Fibroblast of lung (primary cell): Measurements from ENCODE around the gene NEBL. TPM values are rescaled to one million over a fixed set of nuclear protein-coding genes. Genes with fewer than 3 reads are reported as not detected.
A peak's percentile ranks its signal among the peaks of the same experiment; 100 is the strongest.

Experiments used
- DNase-seq, 2 donors: peaks; one replicate each; pipeline versions ENCODE4 v3.0.0 to v3.0.0-alpha.2; 2010; ENCODE audit warnings: low read depth in 2 of 2
- H2AFZ ChIP-seq: 2 replicates; pipeline ENCODE4 v1.5.1; 2012; ENCODE audit warnings: low read length, control low read depth, inconsistent platforms
- H3K27ac ChIP-seq: 2 replicates; pipeline ENCODE4 v1.5.1; 2011; ENCODE audit warnings: low read length, control low read depth; ENCODE audit not compliant: insufficient read depth
- H3K27me3 ChIP-seq: 2 replicates; pipeline ENCODE4 v1.5.1; 2011; ENCODE audit warnings: mild to moderate bottlenecking, low read length; ENCODE audit not compliant: control insufficient read depth, insufficient read depth
- H3K36me3 ChIP-seq: 2 replicates; pipeline ENCODE4 v1.5.1; 2011; ENCODE audit warnings: low read length; ENCODE audit not compliant: control insufficient read depth, insufficient read depth
- H3K4me1 ChIP-seq: 2 replicates; pipeline ENCODE4 v1.5.1; 2011; ENCODE audit warnings: low read length; ENCODE audit not compliant: control insufficient read depth, insufficient read depth; ENCODE audit errors: extremely low read depth
- H3K4me2 ChIP-seq: 2 replicates; pipeline ENCODE4 v1.5.1; 2011; ENCODE audit warnings: low read length, control low read depth; ENCODE audit not compliant: insufficient read depth; ENCODE audit errors: extremely low read depth
- H3K4me3 ChIP-seq, 4 experiments: fragments of 200-600 bp in 1 of 4; sonication (generic) in 1 of 4; replicated peaks in 1 of 4; 2 replicates each; pipeline ENCODE4 v1.5.1; 2011 to 2016; ENCODE audit warnings: low read length in 4 of 4, low read depth in 3 of 4, mild to moderate bottlenecking in 3 of 4, control low read depth in 2 of 4, inconsistent platforms in 1 of 4, mixed read lengths in 1 of 4; ENCODE audit not compliant: insufficient read depth in 1 of 4; ENCODE audit errors: control extremely low read depth in 1 of 4
- H3K79me2 ChIP-seq: 2 replicates; pipeline ENCODE4 v1.5.1; 2012; ENCODE audit warnings: mild to moderate bottlenecking, low read length, inconsistent platforms; ENCODE audit not compliant: control insufficient read depth, insufficient read depth
- H3K9ac ChIP-seq: 2 replicates; pipeline ENCODE4 v1.5.1; 2011; ENCODE audit warnings: mild to moderate bottlenecking, low read length, control low read depth; ENCODE audit not compliant: insufficient read depth
- H3K9me3 ChIP-seq: 2 replicates; pipeline ENCODE4 v1.5.1; 2012; ENCODE audit warnings: low read depth, low read length; ENCODE audit not compliant: control insufficient read depth, insufficient read depth
- H4K20me1 ChIP-seq: 2 replicates; pipeline ENCODE4 v1.5.1; 2011; ENCODE audit warnings: low read length; ENCODE audit not compliant: control insufficient read depth, insufficient read depth; ENCODE audit errors: extremely low read depth
- CTCF ChIP-seq, 2 donors: IDR thresholded peaks in 1 of 2; conservative IDR thresholded peaks in 1 of 2; 1 replicate in 1 of 2; 2 replicates in 1 of 2; pipeline ENCODE4 v1.5.1; 2011 to 2012; ENCODE audit warnings: low read length in 2 of 2, control low read depth in 1 of 2, inconsistent platforms in 1 of 2, low read depth in 1 of 2, mild to moderate bottlenecking in 1 of 2
- EZH2 ChIP-seq: IDR thresholded peaks from 2 replicates; pipeline ENCODE4 v1.5.1; 2012; ENCODE audit warnings: low read length, control low read depth, mild to moderate bottlenecking; ENCODE audit errors: missing control alignments
- polyA plus RNA-seq, 2 donors: library from polyadenylated mRNA; depleted of rRNA in 1 of 2; stranded (reverse) in 1 of 2; unstranded in 1 of 2; fragments of >200 nt; gene quantifications; 2 replicates each; pipeline ENCODE4 v1.2.1, GENCODE V29; 2011 to 2012; ENCODE audit warnings: missing spikeins in 1 of 2
- total RNA-seq: library from RNA; depleted of rRNA; stranded (reverse); fragments of >200 nt; gene quantifications from 2 replicates; pipeline ENCODE4 v1.2.1, GENCODE V29; 2014

Gene NEBL
- total and polyA plus RNA-seq, 2 donors (not counting 1 experiment from before 2014, with no cell fraction given) = 0.11 to 0.33 TPM

- no peak for DNase-seq
- H3K79me2 ChIP-seq = no peaks in the 10 kb centered on the region
- H3K9me3 ChIP-seq = no peaks in the 10 kb centered on the region
- H3K27ac ChIP-seq = no peak overlapping the region
- no peaks in the 10 kb centered on the region for H3K36me3 ChIP-seq
- no peaks in the 10 kb centered on the region for H3K4me1 ChIP-seq
- H3K27me3 ChIP-seq = no peaks in the 10 kb centered on the region
- no peaks in the 10 kb centered on the region for H4K20me1 ChIP-seq
- TF ChIP-seq EZH2 = no peak
- no peak for TF ChIP-seq CTCF (conservative IDR thresholded peaks at IDR 0.05 in 1 of 2, IDR thresholded peaks at IDR 0.05 in 1 of 2; ENCODE audit: low read depth in 1 of 2, low read length in 2 of 2)
- no peak overlapping the region for H3K4me2 ChIP-seq
- no peak overlapping the region for H2AFZ ChIP-seq
- H3K4me3 ChIP-seq = no peak overlapping the region
- no peak overlapping the region for H3K9ac ChIP-seq
Observed at GRCh38 chr10:20893297-20893696, 3.8 kb downstream of the NEBL start.

- Histone ChIP-seq H3K27ac (no peak overlapping the region), H3K4me1 (no peaks in the 10 kb centered on the region), H3K4me2 (no peak overlapping the region), H3K27me3 (no peaks in the 10 kb centered on the region), H2AFZ (no peak overlapping the region), H3K9me3 (no peaks in the 10 kb centered on the region), H3K9ac (no peak overlapping the region), H4K20me1 (no peaks in the 10 kb centered on the region), H3K79me2 (no peaks in the 10 kb centered on the region), H3K36me3 (no peaks in the 10 kb centered on the region), H3K4me3 (no peak overlapping the region)
- DNase-seq = peak in 1 of 2 donors; percentile 57
- TF ChIP-seq EZH2 (no peak), CTCF (conservative IDR thresholded peaks at IDR 0.05 in 1 of 2, IDR thresholded peaks at IDR 0.05 in 1 of 2; ENCODE audit: low read depth in 1 of 2, low read length in 2 of 2) (no peak)
Observed at GRCh38 chr10:20892796-20893195, 4.3 kb downstream of the NEBL start.

- Histone ChIP-seq H3K9ac (no peak overlapping the region), H4K20me1 (no peaks in the 10 kb centered on the region), H3K79me2 (no peaks in the 10 kb centered on the region), H3K27me3 (no peaks in the 10 kb centered on the region), H3K4me1 (no peaks in the 10 kb centered on the region), H3K4me2 (no peak overlapping the region), H2AFZ (no peak overlapping the region), H3K4me3 (no peak overlapping the region), H3K27ac (no peak overlapping the region), H3K36me3 (no peaks in the 10 kb centered on the region), H3K9me3 (no peaks in the 10 kb centered on the region)
- peak in 1 of 2 donors; percentile 4 for DNase-seq
- TF ChIP-seq CTCF (conservative IDR thresholded peaks at IDR 0.05 in 1 of 2, IDR thresholded peaks at IDR 0.05 in 1 of 2; ENCODE audit: low read depth in 1 of 2, low read length in 2 of 2) = no peak
- no peak for TF ChIP-seq EZH2
Observed at GRCh38 chr10:20892011-20892585, 5.0 kb downstream of the NEBL start.
